NB4 (cell line): Measurements from ENCODE around the gene MCRIP1.

Source experiments
- TF ChIP-seq, protein P1 (sequence below): IDR thresholded peaks from one replicate; pipeline ENCODE4 v1.5.1; 2012; ENCODE audit warnings: low read depth, low read length
- TF ChIP-seq, protein P2 (sequence below): IDR thresholded peaks from 2 replicates; pipeline ENCODE4 v1.6.1; 2011; ENCODE audit warnings: low read depth, low read length

DNA sequence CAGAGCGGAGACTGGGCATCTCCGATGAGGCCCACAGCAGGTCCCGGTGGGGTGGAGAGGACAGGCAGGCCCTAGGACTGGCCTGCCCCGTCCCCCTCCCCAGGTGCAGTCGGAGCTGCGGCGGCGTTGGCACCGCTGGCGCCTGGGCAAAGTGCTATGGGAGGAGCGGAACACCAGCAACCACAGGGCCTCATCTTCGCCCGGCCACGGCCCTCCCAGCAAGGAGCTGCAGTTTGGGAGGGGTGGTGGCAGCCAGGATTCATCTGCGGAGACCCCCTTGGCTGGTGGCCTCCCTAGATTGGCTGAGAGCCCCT lies 19.8 kb downstream of the MCRIP1 start:
- TF ChIP-seq, protein P1, sequence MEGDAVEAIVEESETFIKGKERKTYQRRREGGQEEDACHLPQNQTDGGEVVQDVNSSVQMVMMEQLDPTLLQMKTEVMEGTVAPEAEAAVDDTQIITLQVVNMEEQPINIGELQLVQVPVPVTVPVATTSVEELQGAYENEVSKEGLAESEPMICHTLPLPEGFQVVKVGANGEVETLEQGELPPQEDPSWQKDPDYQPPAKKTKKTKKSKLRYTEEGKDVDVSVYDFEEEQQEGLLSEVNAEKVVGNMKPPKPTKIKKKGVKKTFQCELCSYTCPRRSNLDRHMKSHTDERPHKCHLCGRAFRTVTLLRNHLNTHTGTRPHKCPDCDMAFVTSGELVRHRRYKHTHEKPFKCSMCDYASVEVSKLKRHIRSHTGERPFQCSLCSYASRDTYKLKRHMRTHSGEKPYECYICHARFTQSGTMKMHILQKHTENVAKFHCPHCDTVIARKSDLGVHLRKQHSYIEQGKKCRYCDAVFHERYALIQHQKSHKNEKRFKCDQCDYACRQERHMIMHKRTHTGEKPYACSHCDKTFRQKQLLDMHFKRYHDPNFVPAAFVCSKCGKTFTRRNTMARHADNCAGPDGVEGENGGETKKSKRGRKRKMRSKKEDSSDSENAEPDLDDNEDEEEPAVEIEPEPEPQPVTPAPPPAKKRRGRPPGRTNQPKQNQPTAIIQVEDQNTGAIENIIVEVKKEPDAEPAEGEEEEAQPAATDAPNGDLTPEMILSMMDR, result no peak
- TF ChIP-seq, protein P2, sequence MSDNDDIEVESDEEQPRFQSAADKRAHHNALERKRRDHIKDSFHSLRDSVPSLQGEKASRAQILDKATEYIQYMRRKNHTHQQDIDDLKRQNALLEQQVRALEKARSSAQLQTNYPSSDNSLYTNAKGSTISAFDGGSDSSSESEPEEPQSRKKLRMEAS, result no peak
